Measurements from ENCODE around the gene FHIT.

GRCh38 chr3:60456180-60456579 lies 795.1 kb downstream of the FHIT start:
- TF ChIP-seq POLR2A (IDR thresholded peaks at IDR 0.05) = no peak
- no peak for TF ChIP-seq CTCF (IDR thresholded peaks at IDR 0.05)
